ENCODE data around the gene ID2. TPM values are rescaled to one million over a fixed set of nuclear protein-coding genes. Genes with fewer than 3 reads are reported as not detected.

Gene ID2, protein sequence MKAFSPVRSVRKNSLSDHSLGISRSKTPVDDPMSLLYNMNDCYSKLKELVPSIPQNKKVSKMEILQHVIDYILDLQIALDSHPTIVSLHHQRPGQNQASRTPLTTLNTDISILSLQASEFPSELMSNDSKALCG
- total RNA-seq: 238 TPM
- polyA plus RNA-seq: 191 TPM

- peak; percentile 95 for DNase-seq (ENCODE audit: extremely low spot score)
- under 1% methylated on average over 65 of the region's 70 CpGs for WGBS
- peaks cover 2% of the 10 kb centered on the region for H3K4me1 ChIP-seq (ENCODE audit: insufficient read depth)
- peak within 1 kb of the TSS; percentile 88 for H3K27ac ChIP-seq (ENCODE audit: low read depth)
- H3K36me3 ChIP-seq (ENCODE audit: insufficient read depth): no peaks in the 10 kb centered on the region
- peak within 1 kb of the TSS; percentile 86 for H3K4me3 ChIP-seq (ENCODE audit: low read depth, low read length)
Measured at GRCh38 chr2:8681786-8682692, at the start of gene ID2. TSS of gene ID2 (plus strand) at chr2:8682056. CDS start at chr2:8682166, 110 bp downstream.

GRCh38 chr2:8632755-8633154, 49.1 kb upstream of the ID2 start:
- no peak for DNase-seq (ENCODE audit: extremely low spot score)
- no peaks in the 10 kb centered on the region for H3K36me3 ChIP-seq (ENCODE audit: insufficient read depth)

GRCh38 chr2:8633186-8633734, 48.6 kb upstream of the ID2 start:
- Histone ChIP-seq H3K4me1 (ENCODE audit: insufficient read depth) (no peaks in the 10 kb centered on the region), H3K36me3 (ENCODE audit: insufficient read depth) (no peaks in the 10 kb centered on the region), H3K27ac (ENCODE audit: low read depth) (no peak overlapping the region), H3K4me3 (ENCODE audit: low read depth, low read length) (no peak overlapping the region)
- WGBS: 82% methylated on average over 7 of the region's 7 CpGs
- no peak for DNase-seq (ENCODE audit: extremely low spot score)

More at GRCh38 chr2:8632755-8633154, 49.1 kb upstream of the ID2 start:
- WGBS: 89% methylated on average over 11 of the region's 11 CpGs
- Histone ChIP-seq H3K4me3 (ENCODE audit: low read depth, low read length) (no peak overlapping the region), H3K4me1 (ENCODE audit: insufficient read depth) (no peaks in the 10 kb centered on the region), H3K27ac (ENCODE audit: low read depth) (no peak overlapping the region)

DNA sequence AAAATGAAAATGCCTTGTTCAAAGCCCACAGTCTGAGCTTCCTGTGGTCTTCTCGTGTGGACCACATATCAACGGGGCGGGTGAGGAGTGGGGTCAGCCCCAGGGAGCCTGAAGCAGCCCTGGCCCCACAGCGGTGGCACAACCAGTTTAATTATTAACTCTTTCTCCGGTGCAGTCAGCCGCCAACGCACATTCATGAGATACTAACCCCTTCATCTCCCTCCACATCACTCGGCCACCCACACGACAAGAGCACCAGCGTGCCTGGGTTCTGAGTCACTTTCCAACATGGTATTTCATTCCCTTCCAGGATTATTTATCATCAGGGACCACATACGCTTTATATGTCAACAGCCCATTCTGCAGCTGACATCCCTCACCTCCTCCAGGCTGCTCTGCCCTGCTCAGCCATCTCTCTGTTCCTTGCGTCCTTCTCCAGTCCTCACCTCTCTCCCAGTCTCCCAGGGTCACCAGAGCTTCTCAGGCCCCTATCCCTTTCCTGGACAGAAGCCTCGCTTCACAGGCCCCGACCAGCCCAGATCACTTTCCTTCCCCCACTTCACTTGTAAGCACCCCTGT, 48.0 kb upstream of the ID2 start:
- H3K4me3 ChIP-seq (ENCODE audit: low read depth, low read length): no peak overlapping the region
- 48% methylated on average over 14 of the region's 14 CpGs for WGBS
- no peaks in the 10 kb centered on the region for H3K36me3 ChIP-seq (ENCODE audit: insufficient read depth)
- H3K4me1 ChIP-seq (ENCODE audit: insufficient read depth): no peaks in the 10 kb centered on the region
- H3K27ac ChIP-seq (ENCODE audit: low read depth): no peak overlapping the region
- no peak for DNase-seq (ENCODE audit: extremely low spot score)

GRCh38 chr2:8634466-8635172, 47.2 kb upstream of the ID2 start:
- H3K4me3 ChIP-seq (ENCODE audit: low read depth, low read length): no peak overlapping the region
- no peaks in the 10 kb centered on the region for H3K36me3 ChIP-seq (ENCODE audit: insufficient read depth)
- 94% methylated on average over 14 of the region's 14 CpGs for WGBS
- DNase-seq (ENCODE audit: extremely low spot score): no peak
- no peak overlapping the region for H3K27ac ChIP-seq (ENCODE audit: low read depth)
- H3K4me1 ChIP-seq (ENCODE audit: insufficient read depth): no peaks in the 10 kb centered on the region

DNA sequence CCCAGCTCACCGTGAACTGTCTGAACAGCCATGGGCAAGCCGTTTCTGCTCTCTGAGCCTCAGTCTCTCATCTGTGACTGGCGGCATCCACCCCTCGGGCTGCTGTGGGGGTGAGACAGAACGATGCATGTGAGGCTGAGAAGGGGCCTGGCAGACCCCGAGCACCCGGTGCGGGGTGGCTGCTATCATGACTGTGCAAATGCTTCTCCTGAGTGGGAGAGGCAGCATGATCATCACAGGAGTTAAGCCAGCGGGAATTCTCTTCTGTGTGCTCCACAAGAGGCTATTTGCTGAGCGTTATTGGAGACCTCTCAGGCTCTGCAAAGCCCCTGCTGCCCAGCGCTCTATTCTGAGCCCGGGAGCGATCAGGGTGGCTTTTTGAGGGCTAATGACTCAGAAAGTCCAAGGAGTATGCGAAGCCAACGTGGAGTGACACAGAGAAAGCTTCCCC, 45.8 kb upstream of the ID2 start:
- no peak overlapping the region for H3K27ac ChIP-seq (ENCODE audit: low read depth)
- H3K4me1 ChIP-seq (ENCODE audit: insufficient read depth): no peaks in the 10 kb centered on the region
- H3K4me3 ChIP-seq (ENCODE audit: low read depth, low read length): no peak overlapping the region
- no peak for DNase-seq (ENCODE audit: extremely low spot score)
- no peaks in the 10 kb centered on the region for H3K36me3 ChIP-seq (ENCODE audit: insufficient read depth)
- 59% methylated on average over 15 of the region's 15 CpGs for WGBS

DNA sequence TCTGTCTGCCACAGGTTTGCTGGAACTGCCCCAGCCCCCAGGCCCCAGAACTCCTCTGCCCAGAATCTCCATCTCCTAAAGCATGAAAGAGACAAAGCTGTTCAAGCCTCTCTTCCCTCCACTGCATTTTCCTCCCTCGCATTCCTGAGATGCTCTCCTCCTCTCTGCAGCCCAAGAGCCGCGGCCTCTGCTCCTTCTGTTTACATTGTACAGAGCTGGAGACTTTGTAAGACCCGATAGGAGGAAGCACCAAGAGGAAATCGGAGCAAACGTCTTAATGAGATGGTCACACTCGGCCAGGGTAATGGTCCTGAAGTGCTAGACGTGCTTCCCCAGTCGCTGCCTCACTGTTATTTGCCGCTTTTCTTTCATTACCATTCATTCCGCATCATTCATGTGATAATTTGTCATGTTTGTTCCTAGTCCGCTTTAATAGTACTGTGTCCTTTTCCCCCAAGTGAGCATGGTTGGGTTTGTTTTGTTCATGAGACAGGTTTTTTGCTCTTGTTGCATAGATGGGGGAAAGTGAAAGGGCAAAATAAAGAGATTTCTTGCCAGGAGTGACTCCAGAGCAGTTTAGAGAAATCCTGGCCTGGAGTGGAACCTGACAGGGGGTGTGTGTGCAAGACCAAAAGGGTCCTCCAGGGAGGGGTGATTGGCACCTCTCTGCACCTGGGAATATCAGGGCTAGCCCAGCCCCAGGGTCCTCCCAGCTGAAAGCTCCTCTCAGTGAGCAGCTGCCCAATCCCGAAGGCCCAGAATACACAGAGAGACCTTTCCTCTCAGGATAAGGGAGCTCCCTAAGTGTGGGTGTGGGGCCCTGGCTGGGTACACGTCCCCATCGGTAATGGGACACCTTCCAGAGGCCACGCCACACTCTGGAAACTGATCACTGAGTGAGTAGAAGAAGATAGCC, 44.9 kb upstream of the ID2 start:
- DNase-seq (ENCODE audit: extremely low spot score): peak; percentile 48
- Histone ChIP-seq H3K36me3 (ENCODE audit: insufficient read depth) (no peaks in the 10 kb centered on the region), H3K4me3 (ENCODE audit: low read depth, low read length) (no peak overlapping the region), H3K27ac (ENCODE audit: low read depth) (no peak overlapping the region), H3K4me1 (ENCODE audit: insufficient read depth) (no peaks in the 10 kb centered on the region)
- WGBS: 36% methylated on average over 16 of the region's 16 CpGs

DNA sequence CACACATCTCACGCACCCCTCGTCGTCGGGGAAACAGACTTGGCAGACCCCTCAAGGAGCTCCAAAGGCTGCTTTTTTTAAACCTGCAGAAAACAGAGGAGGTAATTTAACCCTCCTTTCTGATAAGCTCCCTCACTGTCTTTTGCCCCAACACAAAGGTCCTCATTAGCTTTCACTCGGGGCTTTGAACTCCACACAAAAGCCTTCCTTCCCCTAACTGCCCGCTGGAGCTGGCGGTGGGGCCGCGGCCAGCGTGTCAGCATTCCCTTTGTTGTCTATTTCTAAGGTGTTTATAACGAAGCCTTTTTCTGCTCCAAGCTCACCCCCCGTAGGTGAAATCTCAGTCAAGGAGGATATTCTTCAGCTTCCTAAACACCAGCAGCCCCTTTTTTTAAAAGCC, 43.5 kb upstream of the ID2 start:
- no peak for DNase-seq (ENCODE audit: extremely low spot score)
- WGBS: 89% methylated on average over 12 of the region's 12 CpGs

GRCh38 chr2:8639122-8639635, 42.7 kb upstream of the ID2 start:
- H3K4me1 ChIP-seq (ENCODE audit: insufficient read depth): no peaks in the 10 kb centered on the region
- no peak overlapping the region for H3K27ac ChIP-seq (ENCODE audit: low read depth)
- H3K36me3 ChIP-seq (ENCODE audit: insufficient read depth): no peaks in the 10 kb centered on the region
- no peak overlapping the region for H3K4me3 ChIP-seq (ENCODE audit: low read depth, low read length)
- WGBS: 99% methylated on average over 5 of the region's 5 CpGs
- no peak for DNase-seq (ENCODE audit: extremely low spot score)

More for the DNA sequence above, 43.5 kb upstream of the ID2 start:
- Histone ChIP-seq H3K27ac (ENCODE audit: low read depth) (no peak overlapping the region), H3K36me3 (ENCODE audit: insufficient read depth) (no peaks in the 10 kb centered on the region), H3K4me1 (ENCODE audit: insufficient read depth) (no peaks in the 10 kb centered on the region), H3K4me3 (ENCODE audit: low read depth, low read length) (no peak overlapping the region)

GRCh38 chr2:8640498-8640897, 41.4 kb upstream of the ID2 start:
- WGBS: 97% methylated on average over 8 of the region's 8 CpGs
- Histone ChIP-seq H3K27ac (ENCODE audit: low read depth) (no peak overlapping the region), H3K4me3 (ENCODE audit: low read depth, low read length) (no peak overlapping the region), H3K36me3 (ENCODE audit: insufficient read depth) (no peaks in the 10 kb centered on the region), H3K4me1 (ENCODE audit: insufficient read depth) (no peaks in the 10 kb centered on the region)
- DNase-seq (ENCODE audit: extremely low spot score): no peak

DNA sequence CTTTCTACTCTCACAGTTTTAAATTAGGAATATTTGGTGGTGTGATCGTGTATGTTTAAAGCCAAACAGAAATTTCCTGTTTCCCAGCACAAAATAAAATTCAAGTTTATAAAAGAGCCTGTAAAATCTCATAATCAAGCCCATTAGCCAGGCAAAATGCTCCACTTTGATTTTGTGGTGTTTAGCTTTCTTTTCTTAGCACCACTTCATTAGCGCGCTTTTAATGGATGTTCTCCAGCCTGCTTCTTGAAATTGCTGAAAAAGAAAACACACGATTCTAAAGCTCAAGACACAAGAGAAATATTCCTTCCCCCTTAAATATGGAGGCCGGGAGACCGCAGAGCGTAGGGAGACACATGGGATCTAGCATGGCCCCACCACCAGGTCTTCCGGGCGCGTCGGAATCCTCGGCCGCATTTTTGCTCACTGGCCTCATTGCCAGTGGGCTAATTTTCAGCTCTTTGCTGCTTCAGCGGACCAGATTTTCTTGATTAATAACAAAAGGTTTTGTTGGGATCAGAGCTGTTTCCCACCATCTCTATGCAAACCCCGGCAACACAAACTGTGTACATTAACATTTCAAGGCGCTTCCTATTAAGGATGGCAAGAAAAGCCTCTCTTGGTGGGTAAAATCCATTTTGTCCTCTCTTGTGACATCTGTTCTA, 40.4 kb upstream of the ID2 start:
- H3K36me3 ChIP-seq (ENCODE audit: insufficient read depth): no peaks in the 10 kb centered on the region
- WGBS: 90% methylated on average over 16 of the region's 16 CpGs
- no peaks in the 10 kb centered on the region for H3K4me1 ChIP-seq (ENCODE audit: insufficient read depth)
- no peak for DNase-seq (ENCODE audit: extremely low spot score)
- H3K4me3 ChIP-seq (ENCODE audit: low read depth, low read length): no peak overlapping the region
- no peak overlapping the region for H3K27ac ChIP-seq (ENCODE audit: low read depth)
